ENCODE data around the gene SOX10. TPM values are rescaled to one million over a fixed set of nuclear protein-coding genes. Genes with fewer than 3 reads are reported as not detected.
A peak's percentile ranks its signal among the peaks of the same experiment; 100 is the strongest.

The SOX10 gene
- total RNA-seq, 2 donors from 2014 or later, result not detected

DNA sequence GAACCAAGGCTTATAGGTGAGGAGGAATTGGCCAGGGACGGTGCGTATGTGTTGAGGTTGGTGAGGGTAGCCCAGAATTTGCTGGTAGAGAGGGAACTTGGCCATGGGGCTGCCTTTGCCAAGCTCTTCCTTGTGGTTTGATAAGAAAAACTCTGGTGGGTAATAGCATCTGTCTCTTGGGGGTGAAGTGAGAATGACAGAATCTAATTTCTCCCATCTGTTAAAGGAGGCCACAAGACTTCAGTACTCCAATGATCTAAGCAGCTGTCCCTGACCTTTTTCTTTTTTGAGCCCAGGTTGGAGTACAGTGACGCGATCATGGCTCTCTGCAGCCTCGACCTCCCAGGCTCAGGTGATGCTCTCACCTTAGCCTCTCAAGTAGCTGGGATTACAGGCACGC, 36.9 kb upstream of the SOX10 start:
- no peak for ATAC-seq (replicated peaks)
- Mint-ChIP-seq H3K36me3 (ENCODE audit: low read depth) (no peaks in the 10 kb centered on the region), H3K4me1 (no peaks in the 10 kb centered on the region), H3K27me3 (no peaks in the 10 kb centered on the region), H3K9me3 (no peaks in the 10 kb centered on the region), H3K27ac (no peak overlapping the region), H3K4me3 (no peak overlapping the region)

DNA sequence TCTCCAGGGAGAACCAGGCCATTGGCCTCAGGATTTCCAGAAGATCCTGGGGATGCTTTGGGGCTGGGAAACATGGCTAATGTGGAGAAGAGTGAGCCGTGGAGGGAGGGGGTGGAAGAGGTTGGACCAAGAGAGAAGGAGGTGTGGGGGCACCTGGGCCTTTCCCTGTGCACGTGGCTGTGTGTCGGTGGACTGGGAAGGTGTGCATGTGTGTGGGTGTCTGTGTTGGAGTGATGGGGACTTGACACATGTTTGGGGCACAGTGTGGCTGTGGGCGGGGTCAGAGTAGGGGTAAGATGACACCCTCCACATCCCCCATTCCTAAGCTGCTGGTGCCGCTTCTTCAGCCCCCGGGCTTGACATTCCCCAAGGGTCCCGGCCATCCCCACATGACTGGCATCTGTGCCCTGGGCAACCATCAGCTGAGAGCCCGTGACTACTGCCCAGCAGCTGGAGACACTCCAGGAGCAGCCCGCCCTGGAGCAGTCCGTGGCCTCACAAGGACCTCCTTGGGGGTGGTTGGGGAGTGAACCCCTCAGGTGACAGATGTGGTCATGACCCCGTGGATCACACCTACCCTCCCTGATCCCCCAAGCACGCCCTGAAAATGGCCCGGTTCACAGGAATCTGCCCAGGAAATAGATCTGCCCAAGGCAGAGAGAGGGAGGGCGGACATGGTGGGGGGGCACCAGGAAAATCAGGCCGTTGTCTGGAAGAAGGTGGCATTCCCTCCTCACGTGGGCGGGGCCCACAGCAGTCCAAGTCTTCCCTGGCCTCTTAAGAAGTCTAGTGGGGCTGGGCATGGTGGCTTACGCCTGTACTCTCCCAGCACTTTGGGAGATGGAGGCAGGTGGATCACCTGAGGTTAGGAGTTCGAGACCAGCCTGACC, 34.8 kb upstream of the SOX10 start:
- H3K36me3 Mint-ChIP-seq (ENCODE audit: low read depth), result no peaks in the 10 kb centered on the region
- no peaks in the 10 kb centered on the region for H3K9me3 Mint-ChIP-seq
- H3K27ac Mint-ChIP-seq, result no peak overlapping the region
- H3K4me1 Mint-ChIP-seq, result no peaks in the 10 kb centered on the region
- ATAC-seq (replicated peaks), result no peak
- no peak overlapping the region for H3K4me3 Mint-ChIP-seq
- no peaks in the 10 kb centered on the region for H3K27me3 Mint-ChIP-seq

DNA sequence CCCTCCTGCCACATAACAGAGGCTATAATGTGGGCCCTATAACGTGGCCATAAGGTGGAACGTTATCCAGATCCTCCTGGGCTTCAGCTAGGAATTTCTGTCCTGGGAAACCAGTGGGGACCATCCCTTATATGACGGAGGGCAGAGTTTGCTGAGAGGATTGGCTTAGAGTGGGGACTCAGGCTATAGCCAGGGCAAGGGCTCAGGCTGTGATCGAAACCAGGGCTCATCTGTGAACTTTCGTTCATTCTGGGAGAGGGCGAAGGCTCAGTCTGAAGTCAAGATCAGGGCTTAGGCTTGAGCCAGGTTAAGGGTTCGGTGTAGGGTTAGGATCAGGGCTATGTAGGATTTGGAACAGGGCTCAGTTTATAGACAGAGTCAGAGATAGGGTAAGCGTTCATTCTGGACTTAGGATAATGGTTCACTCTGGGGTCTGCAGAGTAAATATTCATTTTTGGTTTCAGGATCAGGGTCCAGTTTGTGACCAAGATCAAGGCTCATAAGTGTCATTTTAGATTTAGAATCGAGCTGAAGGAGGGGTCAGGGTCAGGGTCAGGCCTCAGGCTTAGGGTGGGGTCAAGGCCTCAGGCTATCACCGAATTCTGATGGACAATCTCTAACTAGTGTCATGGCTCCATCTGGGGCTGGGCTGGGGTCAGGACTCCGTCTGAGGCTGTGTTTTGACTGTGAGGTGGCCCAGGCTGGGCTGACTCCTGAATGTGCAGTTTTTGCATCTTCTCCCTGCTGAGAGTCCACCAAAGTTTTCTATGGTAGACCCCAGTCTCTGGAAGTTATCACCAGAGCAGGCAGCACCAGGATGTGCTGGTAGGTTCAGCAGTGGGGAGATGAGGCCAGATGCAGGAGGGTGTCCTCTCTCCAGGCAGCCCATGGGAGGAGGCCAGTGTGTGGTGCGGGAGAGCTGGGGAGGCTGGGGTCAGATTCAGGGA, 33.9 kb upstream of the SOX10 start:
- H3K36me3 Mint-ChIP-seq (ENCODE audit: low read depth), result no peaks in the 10 kb centered on the region
- no peaks in the 10 kb centered on the region for H3K27me3 Mint-ChIP-seq
- no peak for ATAC-seq (replicated peaks)
- H3K9me3 Mint-ChIP-seq, result no peaks in the 10 kb centered on the region
- no peak overlapping the region for H3K4me3 Mint-ChIP-seq
- no peaks in the 10 kb centered on the region for H3K4me1 Mint-ChIP-seq
- H3K27ac Mint-ChIP-seq, result no peak overlapping the region

DNA sequence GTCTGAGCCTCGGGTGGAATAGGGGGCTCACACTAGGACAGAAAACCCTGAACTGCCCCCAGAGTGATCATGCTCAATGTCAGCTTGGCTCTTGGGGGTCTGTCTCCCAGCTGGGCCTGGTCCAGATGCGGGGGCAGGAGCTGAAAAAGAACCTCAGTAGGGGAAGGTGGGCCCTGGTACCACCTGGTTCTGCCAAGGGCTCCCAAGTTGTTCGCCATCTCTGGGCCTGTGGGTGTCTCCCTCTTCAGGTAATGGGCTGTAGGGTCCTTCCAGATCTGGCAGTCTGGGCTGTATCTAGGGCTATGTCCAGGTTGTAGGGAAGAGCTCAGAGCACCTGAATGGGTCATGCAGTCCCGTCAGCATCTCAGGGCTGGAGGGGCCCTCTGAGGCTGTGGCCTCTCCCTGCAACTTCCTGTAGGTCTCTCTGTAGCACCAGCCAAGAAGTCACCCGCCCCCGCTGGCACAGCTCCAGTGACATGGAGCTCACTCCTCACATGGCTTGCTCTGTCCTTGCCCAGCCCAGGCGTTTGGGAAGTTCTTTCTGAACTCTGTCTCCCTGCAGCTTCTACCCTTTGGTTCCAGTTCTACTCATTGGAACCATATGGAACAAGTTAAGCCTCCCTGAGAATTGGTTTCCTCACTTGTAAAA, 33.0 kb upstream of the SOX10 start:
- Mint-ChIP-seq H3K4me1 (no peaks in the 10 kb centered on the region), H3K36me3 (ENCODE audit: low read depth) (no peaks in the 10 kb centered on the region), H3K27me3 (no peaks in the 10 kb centered on the region), H3K27ac (no peak overlapping the region), H3K9me3 (no peaks in the 10 kb centered on the region), H3K4me3 (no peak overlapping the region)
- no peak for ATAC-seq (replicated peaks)

DNA sequence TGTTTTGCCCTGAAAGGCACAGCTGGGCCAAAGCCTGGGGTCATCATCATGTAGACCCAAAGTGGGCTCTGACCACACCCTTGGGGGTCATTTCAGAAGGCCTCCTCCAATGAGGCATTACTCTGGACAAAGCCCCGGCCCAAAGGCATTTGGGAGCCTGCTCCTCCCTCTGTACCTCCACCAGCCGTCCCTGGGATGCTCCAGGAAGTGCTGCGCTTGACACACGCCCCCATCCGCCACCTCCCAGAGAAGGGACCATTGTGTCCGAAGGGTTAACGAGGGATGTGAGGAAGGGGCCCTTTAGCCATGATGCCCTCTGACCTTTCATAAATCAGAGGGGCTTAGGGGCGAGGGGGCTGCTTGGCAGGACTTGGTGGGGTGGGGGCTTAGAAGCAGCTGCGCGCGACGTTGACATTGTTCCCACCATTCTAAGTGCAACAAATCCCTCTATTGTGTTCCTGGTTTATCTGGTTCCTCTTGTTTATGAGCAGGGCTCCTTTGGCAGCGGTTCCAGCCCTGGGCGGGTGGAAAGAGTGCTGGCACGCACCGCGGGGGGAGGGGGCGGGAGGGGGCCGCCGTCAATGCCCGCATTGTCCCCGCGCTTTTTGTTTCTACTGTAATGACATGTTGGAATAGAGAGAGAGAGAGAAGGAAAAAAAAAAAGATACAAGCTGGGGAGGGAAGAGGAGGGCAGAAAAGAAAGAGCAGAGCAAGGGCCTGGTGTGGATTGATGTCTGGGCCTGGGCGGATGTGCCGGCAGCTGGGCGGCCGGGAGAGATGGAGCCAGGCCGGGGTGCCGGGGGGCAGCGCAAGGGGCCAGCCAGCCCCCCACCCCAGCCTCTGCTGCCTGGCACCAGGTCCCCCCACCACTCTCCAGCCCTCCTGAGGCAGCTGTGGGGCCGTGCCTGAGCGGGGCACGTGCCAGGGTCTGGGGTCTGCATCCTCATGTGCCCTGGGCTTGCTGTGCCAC, 32.1 kb upstream of the SOX10 start:
- no peaks in the 10 kb centered on the region for H3K4me1 Mint-ChIP-seq

DNA sequence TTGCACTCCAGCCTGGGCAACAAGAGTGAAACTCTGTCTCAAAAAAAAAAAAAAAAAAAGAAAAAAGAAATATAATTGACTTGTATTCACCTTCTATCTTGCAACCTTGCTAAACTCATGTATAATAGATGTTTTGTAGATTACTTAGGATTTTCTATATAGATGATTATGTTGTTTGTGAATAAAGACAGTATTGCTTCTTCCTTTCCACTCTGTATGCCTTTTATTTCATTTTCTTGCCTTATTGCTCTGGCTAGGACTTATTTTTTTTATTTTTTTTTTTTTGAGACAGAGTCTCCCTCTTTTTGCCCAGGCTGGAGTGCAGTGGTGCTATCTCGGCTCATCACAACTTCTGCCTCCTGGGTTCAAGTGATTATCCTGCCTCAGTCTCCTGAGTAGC, 29.7 kb upstream of the SOX10 start:
- Mint-ChIP-seq H3K4me3 (no peak overlapping the region), H3K27me3 (no peaks in the 10 kb centered on the region), H3K27ac (no peak overlapping the region), H3K9me3 (no peaks in the 10 kb centered on the region), H3K4me1 (peaks cover 1% of the 10 kb centered on the region), H3K36me3 (ENCODE audit: low read depth) (no peaks in the 10 kb centered on the region)
- no peak for ATAC-seq (replicated peaks)

More for the DNA sequence above, 32.1 kb upstream of the SOX10 start:
- Mint-ChIP-seq H3K9me3 (no peaks in the 10 kb centered on the region), H3K27ac (no peak overlapping the region), H3K4me3 (no peak overlapping the region), H3K27me3 (no peaks in the 10 kb centered on the region), H3K36me3 (ENCODE audit: low read depth) (no peaks in the 10 kb centered on the region)
- no peak for ATAC-seq (replicated peaks)

DNA sequence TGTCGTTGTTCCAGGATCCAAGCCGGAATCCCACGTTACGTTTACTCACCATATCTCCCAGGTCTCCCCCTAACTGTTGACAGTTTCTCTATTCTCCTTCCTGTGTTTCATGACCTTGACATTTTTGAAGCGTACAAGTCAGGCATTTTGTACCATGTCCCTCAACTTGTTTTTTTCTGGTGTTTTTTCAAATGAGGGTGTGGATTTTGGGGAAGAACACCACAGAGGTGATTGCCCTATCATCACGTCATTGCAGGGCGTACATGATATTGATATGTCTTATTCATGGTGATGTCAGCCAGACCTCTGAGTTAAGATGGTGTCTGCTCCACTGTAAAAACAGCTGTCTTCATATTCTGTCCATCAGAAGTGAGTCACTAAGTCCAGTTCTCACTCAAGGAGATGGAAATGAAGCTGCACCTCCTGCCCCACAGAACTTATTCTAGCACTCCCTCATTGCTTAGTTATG, 28.3 kb upstream of the SOX10 start:
- no peak overlapping the region for H3K27ac Mint-ChIP-seq

DNA sequence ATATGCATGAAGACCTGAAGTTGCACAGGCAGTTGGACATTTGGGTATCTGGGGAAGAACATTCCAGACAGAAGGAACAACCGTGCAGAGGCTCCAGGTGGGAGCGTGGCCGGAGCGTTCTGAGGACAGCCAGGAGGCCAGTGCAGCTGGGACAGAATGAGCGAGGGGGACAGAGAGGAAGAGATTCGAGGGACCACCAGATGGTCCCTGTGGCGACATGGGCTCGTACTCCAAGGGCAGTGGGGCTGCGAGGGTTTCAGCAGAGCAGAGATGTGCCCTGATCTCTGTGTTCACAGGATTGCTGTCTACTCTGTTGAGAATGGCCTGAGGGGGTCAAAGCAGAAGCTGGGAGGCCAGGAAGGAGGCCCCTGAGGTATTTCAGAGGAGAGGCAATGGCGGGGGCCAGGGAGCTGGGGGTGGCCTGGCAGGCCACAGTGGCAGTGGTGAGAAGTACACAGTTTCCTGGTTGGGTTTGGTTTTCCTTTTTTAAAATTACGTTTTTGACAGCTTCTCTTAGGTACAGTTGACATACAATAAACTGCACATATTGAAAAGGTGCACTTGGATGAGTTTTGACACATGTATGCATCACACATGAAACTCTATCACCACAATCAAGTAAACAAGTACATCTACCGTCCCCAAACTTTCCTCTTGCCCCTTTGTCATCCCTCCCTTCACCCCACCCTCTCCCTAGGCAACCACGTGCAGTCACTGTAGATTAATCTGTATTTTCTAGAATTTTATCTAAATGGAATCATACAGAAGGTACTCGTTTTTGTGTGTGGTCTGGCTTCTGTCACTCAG, 24.8 kb upstream of the SOX10 start:
- no peak for ATAC-seq (replicated peaks)
- Mint-ChIP-seq H3K36me3 (ENCODE audit: low read depth) (no peaks in the 10 kb centered on the region), H3K27me3 (no peaks in the 10 kb centered on the region), H3K9me3 (no peaks in the 10 kb centered on the region), H3K27ac (no peak overlapping the region), H3K4me3 (no peak overlapping the region), H3K4me1 (peaks cover 5% of the 10 kb centered on the region)

More for the DNA sequence above, 28.3 kb upstream of the SOX10 start:
- Mint-ChIP-seq H3K9me3 (no peaks in the 10 kb centered on the region), H3K4me3 (no peak overlapping the region), H3K27me3 (no peaks in the 10 kb centered on the region), H3K36me3 (ENCODE audit: low read depth) (no peaks in the 10 kb centered on the region), H3K4me1 (peaks cover 5% of the 10 kb centered on the region)
- ATAC-seq (replicated peaks), result no peak

DNA sequence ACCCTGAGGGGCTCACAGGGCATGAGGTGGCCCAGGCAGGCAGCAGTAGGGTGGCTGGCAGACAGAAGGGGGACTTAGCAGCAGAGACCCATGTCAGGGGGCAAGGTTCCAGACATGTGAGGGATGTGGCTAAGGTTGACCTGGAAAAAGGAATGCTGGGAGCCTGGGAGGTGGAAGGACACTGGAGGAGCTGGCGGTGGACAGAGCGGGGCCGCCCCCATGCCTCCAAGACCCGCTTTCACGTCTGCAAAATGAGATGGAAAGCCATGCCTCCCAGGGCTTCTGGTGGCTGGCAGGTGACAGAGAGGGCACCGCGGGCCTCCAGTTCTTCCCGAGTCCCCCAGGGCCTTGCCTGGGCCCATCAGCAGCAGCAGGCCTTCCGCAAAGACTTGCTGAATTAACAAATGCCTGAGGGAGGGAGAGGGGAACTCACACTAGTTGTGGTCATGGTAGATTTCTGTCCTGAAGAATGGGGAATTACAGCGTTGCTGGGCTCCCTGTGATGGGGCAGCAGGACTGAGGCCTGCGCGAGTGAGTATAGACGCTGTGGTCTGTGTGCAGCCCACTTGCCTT, 23.1 kb upstream of the SOX10 start:
- Mint-ChIP-seq H3K27me3 (no peaks in the 10 kb centered on the region), H3K36me3 (ENCODE audit: low read depth) (no peaks in the 10 kb centered on the region), H3K9me3 (no peaks in the 10 kb centered on the region), H3K27ac (no peak overlapping the region), H3K4me3 (no peak overlapping the region), H3K4me1 (peaks cover 5% of the 10 kb centered on the region)
- ATAC-seq (replicated peaks), result no peak

DNA sequence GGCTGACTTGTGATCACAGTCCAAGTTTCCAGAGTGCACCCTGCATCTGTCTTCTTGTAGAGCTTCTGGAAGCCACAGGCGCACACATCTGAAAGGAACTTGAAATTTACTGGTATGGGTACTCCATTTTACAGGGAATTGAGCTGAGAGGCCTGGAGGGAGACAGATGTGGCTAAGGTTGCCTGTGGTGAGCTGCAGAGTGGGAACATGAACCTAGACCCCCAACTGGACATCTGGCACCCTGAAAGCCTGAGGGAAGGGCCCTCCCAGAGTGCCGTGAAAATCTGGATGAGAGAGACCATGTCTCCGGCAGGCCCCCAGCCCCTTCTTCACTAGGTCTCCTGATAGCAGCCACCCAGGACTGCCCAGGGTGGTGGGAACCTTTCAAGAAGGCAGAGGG, 22.6 kb upstream of the SOX10 start:
- H3K36me3 Mint-ChIP-seq (ENCODE audit: low read depth), result no peaks in the 10 kb centered on the region
- ATAC-seq (replicated peaks), result no peak
- H3K4me3 Mint-ChIP-seq, result no peak overlapping the region
- no peaks in the 10 kb centered on the region for H3K27me3 Mint-ChIP-seq
- H3K9me3 Mint-ChIP-seq, result no peaks in the 10 kb centered on the region
- H3K4me1 Mint-ChIP-seq, result peaks cover 5% of the 10 kb centered on the region
- no peak overlapping the region for H3K27ac Mint-ChIP-seq

DNA sequence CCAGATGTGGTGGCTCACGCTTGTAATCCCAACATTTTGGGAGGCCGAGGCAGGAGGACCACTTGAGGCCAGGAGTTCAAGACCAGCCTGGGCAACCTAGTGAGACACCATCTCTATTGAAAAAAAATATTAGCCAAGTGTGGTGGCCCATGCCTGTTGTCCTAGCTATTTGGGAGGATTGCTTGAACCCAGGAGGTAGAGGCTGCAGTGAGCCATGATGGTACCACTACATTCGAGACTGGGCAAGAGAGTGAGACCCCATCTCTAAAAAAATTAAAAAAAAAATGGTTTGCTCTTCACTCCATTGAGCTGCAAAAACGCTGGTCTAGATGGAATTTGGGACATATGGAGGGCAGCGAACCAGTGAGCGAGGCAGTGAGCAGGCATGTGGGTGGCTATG, 21.6 kb upstream of the SOX10 start:
- ATAC-seq (replicated peaks), result no peak
- H3K27ac Mint-ChIP-seq, result no peak overlapping the region
- no peaks in the 10 kb centered on the region for H3K9me3 Mint-ChIP-seq
- no peak overlapping the region for H3K4me3 Mint-ChIP-seq
- H3K36me3 Mint-ChIP-seq (ENCODE audit: low read depth), result no peaks in the 10 kb centered on the region
- no peaks in the 10 kb centered on the region for H3K27me3 Mint-ChIP-seq
- peaks cover 5% of the 10 kb centered on the region for H3K4me1 Mint-ChIP-seq

DNA sequence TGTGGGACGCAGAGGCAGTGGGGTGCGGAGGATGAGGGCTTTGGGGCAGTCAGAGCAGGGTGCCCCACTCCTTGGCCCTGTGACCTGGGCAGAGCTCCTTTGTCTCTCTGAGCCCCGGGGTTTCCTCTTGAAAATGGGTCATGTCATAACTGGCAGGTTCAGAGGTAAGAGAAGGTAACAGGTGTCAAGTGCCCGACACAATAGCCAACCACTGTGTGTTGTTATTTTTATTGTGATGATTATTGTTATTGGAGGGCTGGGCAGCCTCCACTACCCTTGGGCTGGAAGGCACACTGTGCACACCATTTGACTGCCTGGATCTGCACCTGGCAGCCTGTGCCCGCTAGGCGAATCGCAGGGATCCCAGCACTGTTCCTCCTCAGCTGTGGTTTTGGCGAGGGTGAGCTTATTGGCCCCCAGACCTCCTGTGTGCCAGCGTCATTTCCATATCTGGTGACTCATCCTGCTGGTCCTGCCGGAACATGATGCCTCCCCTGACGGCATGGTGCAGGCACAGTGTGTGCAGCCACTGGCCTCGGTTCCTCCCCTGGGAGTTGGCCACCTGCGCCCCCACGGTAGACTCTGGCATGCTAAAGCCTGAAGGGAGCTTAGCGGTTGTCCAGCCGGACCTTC, 15.4 kb upstream of the SOX10 start:
- Mint-ChIP-seq H3K9me3 (no peaks in the 10 kb centered on the region), H3K4me3 (no peak overlapping the region), H3K27me3 (no peaks in the 10 kb centered on the region), H3K27ac (no peak overlapping the region), H3K36me3 (ENCODE audit: low read depth) (no peaks in the 10 kb centered on the region), H3K4me1 (no peaks in the 10 kb centered on the region)
- peak; percentile 78 for ATAC-seq (replicated peaks)

All from activated T-helper 17 cell treated with anti-CD3 and anti-CD28 coated beads, Interleukin-2, amount 50 U/mL, for 72 hours (primary cell).